ENCODE data around the gene PCA3. TPM values are rescaled to one million over a fixed set of nuclear protein-coding genes. Genes with fewer than 3 reads are reported as not detected.

Gene PCA3
- total and polyA plus RNA-seq, 2 experiments from 2014 or later: not detected

DNA sequence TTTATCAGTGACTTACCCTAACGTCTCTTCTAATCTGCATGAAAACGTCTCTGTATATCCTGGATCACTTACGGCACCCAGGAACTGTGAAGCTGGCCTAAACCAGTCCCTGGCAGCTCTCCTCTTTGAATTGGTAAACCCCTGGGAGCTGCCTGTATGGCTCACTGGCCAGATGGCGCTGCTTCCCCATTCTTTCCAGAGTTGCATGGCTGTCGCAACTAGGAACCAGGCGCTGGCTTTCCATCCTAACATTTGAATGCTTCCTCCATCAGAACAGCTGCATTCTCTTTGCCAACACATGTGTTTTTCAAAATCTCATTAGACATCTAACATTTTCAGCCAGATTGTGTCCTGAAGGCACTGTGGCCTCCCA, 8.0 kb upstream of the PCA3 start:
- no peaks in the 10 kb centered on the region for H3K27me3 ChIP-seq
- H3K9me3 ChIP-seq (ENCODE audit: low read depth): no peaks in the 10 kb centered on the region
- H3K36me3 ChIP-seq: no peaks in the 10 kb centered on the region
- H3K4me3 ChIP-seq: no peak overlapping the region
- no peak overlapping the region for H3K27ac ChIP-seq
- no peaks in the 10 kb centered on the region for H3K4me1 ChIP-seq (ENCODE audit: low read depth)
- peak; percentile 24 to 34 for DNase-seq (ENCODE audit: low read depth in 1 of 2, low spot score in 1 of 2)
- TF ChIP-seq, protein P1, sequence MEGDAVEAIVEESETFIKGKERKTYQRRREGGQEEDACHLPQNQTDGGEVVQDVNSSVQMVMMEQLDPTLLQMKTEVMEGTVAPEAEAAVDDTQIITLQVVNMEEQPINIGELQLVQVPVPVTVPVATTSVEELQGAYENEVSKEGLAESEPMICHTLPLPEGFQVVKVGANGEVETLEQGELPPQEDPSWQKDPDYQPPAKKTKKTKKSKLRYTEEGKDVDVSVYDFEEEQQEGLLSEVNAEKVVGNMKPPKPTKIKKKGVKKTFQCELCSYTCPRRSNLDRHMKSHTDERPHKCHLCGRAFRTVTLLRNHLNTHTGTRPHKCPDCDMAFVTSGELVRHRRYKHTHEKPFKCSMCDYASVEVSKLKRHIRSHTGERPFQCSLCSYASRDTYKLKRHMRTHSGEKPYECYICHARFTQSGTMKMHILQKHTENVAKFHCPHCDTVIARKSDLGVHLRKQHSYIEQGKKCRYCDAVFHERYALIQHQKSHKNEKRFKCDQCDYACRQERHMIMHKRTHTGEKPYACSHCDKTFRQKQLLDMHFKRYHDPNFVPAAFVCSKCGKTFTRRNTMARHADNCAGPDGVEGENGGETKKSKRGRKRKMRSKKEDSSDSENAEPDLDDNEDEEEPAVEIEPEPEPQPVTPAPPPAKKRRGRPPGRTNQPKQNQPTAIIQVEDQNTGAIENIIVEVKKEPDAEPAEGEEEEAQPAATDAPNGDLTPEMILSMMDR (IDR thresholded peaks at IDR 0.05; ENCODE audit: low read depth, low read length): no peak

DNA sequence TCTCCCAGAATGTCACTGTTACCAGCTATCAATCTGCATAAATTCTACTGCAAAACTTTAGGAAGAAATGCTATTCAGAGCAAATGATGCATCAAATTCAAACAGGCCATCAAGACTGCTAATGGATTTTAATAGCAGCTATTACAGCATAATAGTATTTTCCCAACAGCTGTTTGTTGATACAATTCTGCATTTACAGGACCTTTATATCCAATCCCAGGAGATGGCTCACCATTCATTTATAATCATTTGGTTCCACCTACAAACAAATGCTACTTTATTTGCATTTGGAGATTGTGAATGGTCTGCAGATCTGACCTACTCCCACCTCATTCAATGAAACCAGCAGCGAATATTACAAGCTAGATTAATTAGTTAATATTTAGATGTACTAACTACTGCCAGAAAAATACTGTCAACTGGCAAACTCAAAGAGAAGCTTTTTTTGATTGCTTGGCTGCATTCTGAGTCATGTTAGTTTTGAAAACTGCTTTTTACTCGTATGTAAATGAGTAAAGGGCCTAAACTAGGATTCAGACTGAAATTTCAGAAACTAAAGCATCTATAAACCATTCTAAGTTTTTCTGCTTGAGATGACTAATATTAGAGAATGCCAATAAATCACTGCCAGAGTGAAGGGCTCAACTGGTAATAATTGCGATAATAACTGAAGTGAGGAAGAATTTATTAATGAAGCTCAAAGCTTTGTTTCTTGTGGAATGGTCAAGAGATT, 7.1 kb upstream of the PCA3 start:
- H3K4me3 ChIP-seq: no peak overlapping the region
- no peaks in the 10 kb centered on the region for H3K27me3 ChIP-seq
- H3K27ac ChIP-seq: no peak overlapping the region
- TF ChIP-seq, protein P1 (IDR thresholded peaks at IDR 0.05; ENCODE audit: low read depth, low read length): no peak
- no peaks in the 10 kb centered on the region for H3K9me3 ChIP-seq (ENCODE audit: low read depth)
- no peak for DNase-seq (ENCODE audit: low read depth in 1 of 2, low spot score in 1 of 2)
- H3K36me3 ChIP-seq: no peaks in the 10 kb centered on the region
- no peaks in the 10 kb centered on the region for H3K4me1 ChIP-seq (ENCODE audit: low read depth)

DNA sequence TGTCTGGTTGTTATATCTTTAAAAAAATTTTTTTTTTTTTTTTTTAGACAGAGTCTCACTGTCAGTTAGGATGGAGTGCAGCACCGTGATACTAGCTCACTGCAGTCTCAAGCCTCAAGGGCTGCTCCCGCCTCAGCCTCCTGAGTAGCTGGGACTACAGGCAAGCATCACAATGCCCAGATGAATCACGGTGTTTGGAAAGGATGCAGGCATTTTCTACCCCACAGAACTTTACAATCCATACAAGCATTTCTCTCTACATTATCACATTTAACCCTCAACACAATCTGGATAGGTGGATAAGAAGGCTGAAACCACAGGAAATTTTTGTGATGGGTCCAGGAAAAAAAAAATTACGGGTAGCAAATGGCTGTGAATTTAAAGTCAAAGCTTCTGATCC, 5.8 kb upstream of the PCA3 start:
- no peaks in the 10 kb centered on the region for H3K4me1 ChIP-seq (ENCODE audit: low read depth)
- no peaks in the 10 kb centered on the region for H3K9me3 ChIP-seq (ENCODE audit: low read depth)
- no peaks in the 10 kb centered on the region for H3K27me3 ChIP-seq
- DNase-seq (ENCODE audit: low read depth in 1 of 2, low spot score in 1 of 2): peak in 1 of 2 donors; percentile 10
- no peak overlapping the region for H3K27ac ChIP-seq
- TF ChIP-seq, protein P1 (IDR thresholded peaks at IDR 0.05; ENCODE audit: low read depth, low read length): no peak
- H3K4me3 ChIP-seq: no peak overlapping the region
- no peaks in the 10 kb centered on the region for H3K36me3 ChIP-seq

DNA sequence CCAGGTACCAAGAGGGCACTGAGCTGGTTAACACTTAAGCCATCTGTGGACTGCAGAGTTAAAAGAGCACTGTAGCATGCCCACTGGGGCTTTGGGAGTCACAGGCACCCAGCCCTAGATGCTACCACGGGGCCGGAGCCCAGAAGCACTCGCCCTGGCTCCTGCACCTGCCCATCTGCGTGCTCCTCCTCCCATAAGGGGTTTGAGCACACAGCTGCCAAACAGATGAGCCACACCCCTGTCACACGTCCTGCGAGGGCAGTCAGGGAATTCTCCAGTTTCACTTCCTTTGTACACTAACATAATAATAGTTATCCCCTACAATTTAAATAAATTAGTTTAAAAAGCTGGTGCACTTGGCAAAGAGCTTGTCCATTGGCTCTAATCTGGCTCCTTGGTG, 4.5 kb upstream of the PCA3 start:
- no peaks in the 10 kb centered on the region for H3K36me3 ChIP-seq
- H3K4me3 ChIP-seq: no peak overlapping the region
- no peaks in the 10 kb centered on the region for H3K4me1 ChIP-seq (ENCODE audit: low read depth)
- no peaks in the 10 kb centered on the region for H3K9me3 ChIP-seq (ENCODE audit: low read depth)
- H3K27ac ChIP-seq: no peak overlapping the region
- no peak for DNase-seq (ENCODE audit: low read depth in 1 of 2, low spot score in 1 of 2)
- no peaks in the 10 kb centered on the region for H3K27me3 ChIP-seq
- TF ChIP-seq, protein P1 (IDR thresholded peaks at IDR 0.05; ENCODE audit: low read depth, low read length): no peak

DNA sequence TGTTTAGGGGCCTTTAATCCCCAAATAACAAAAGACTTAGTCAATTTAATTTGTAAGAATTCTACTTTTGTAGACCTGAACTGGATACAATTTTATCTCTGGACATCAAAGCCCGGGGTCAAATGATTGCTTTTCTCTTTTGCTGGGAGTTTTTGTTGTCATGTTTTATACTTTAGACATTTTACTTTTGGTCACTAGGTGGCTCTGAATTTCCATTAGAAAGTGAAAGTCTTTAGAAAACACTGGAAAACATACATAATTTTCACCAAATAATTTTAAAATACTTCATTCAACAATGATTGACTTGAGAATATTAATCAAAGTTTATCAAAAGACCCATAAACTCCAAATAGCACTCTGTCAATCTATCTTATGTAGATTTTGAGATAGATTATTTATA, 2.8 kb upstream of the PCA3 start:
- no peaks in the 10 kb centered on the region for H3K27me3 ChIP-seq
- H3K36me3 ChIP-seq: no peaks in the 10 kb centered on the region
- H3K4me1 ChIP-seq (ENCODE audit: low read depth): no peaks in the 10 kb centered on the region
- no peaks in the 10 kb centered on the region for H3K9me3 ChIP-seq (ENCODE audit: low read depth)
- peak in 1 of 2 donors; percentile 23 for DNase-seq (ENCODE audit: low read depth in 1 of 2, low spot score in 1 of 2)
- no peak overlapping the region for H3K27ac ChIP-seq
- no peak overlapping the region for H3K4me3 ChIP-seq
- TF ChIP-seq, protein P1 (IDR thresholded peaks at IDR 0.05; ENCODE audit: low read depth, low read length): peak; percentile 45

All from cardiac muscle cell (in vitro differentiated cells and primary cell).